Measurements from ENCODE around the gene GASK1A. TPM values are rescaled to one million over a fixed set of nuclear protein-coding genes. Genes with fewer than 3 reads are reported as not detected.

GASK1A gene
- total and polyA plus RNA-seq, 2 of the 4 experiments (the other 2 are of a cell fraction) = 0.18 to 0.19 TPM

- no peak overlapping the region for H4K5ac ChIP-seq (ENCODE audit: low read depth, low read length)
- in situ Hi-C loops (cut with MboI; ENCODE audit: low sequenced_read_pairs) = loop anchor here (25.0 kb wide), 1 partner anchor 1230 kb away; no protein-coding TSS in a partner anchor
- no peaks in the 10 kb centered on the region for H3K36me3 ChIP-seq (ENCODE audit: control insufficient read depth, insufficient read depth, low read length)
- ChIA-PET CTCF (no interaction called here), POLR2A (ENCODE audit: unreplicated experiment) (no interaction called here)
- H3K4me3 ChIP-seq (ENCODE audit: insufficient read depth, low read depth, low read length) = no peak overlapping the region
- no peaks in the 10 kb centered on the region for H4K20me1 ChIP-seq (ENCODE audit: insufficient read depth, low read length)
- H3K4ac ChIP-seq (ENCODE audit: low read depth, low read length) = no peak overlapping the region
- no peak overlapping the region for H3K9ac ChIP-seq (ENCODE audit: low read depth, low read length)
- dilution Hi-C loops (cut with HindIII; ENCODE audit: low sequenced_read_pairs, unreplicated experiment) = no loop called here
- no peak for ATAC-seq (ENCODE audit: low read depth)
- H2BK15ac ChIP-seq (ENCODE audit: low read depth, low read length) = no peak overlapping the region
- no peaks in the 10 kb centered on the region for H3K79me1 ChIP-seq (ENCODE audit: low read depth in 1 of 2, low read length in 2 of 2)
- H3K27me3 ChIP-seq (ENCODE audit: control insufficient read depth, insufficient read depth, low read length) = no peaks in the 10 kb centered on the region
- intact Hi-C loops (cut with micrococcal nuclease) = no loop called here
- no peak overlapping the region for H2BK120ac ChIP-seq (ENCODE audit: low read depth, low read length)
- H2AFZ ChIP-seq (replicated peaks; ENCODE audit: low read length, poor library complexity) = no peak overlapping the region
- no peak overlapping the region for H3K4me2 ChIP-seq (ENCODE audit: low read depth, low read length)
- no peak for DNase-seq
- no peak overlapping the region for H3K14ac ChIP-seq (replicated peaks; ENCODE audit: low read depth, low read length)
- no peaks in the 10 kb centered on the region for H3K4me1 ChIP-seq (ENCODE audit: control insufficient read depth, insufficient read depth, low read length)
- H2BK5ac ChIP-seq (ENCODE audit: low read depth, low read length, poor library complexity, severe bottlenecking) = no peak overlapping the region
- H2AK9ac ChIP-seq (replicated peaks; ENCODE audit: low read depth, low read length, poor library complexity) = no peak overlapping the region
- no peak overlapping the region for H3K56ac ChIP-seq (ENCODE audit: extremely low read depth, insufficient read depth, low read length)
- no peaks in the 10 kb centered on the region for H3K9me1 ChIP-seq (ENCODE audit: insufficient read depth, low read length)
- no peak overlapping the region for H4K91ac ChIP-seq (ENCODE audit: insufficient read depth, low read depth, low read length)
- no peak overlapping the region for H3K23ac ChIP-seq (ENCODE audit: low read depth, low read length)
- no peaks in the 10 kb centered on the region for H3K9me3 ChIP-seq (ENCODE audit: control insufficient read depth, insufficient read depth, low read length)
- BruUV-seq (replicated peaks) = no TSS peak
- H2BK20ac ChIP-seq (ENCODE audit: low read depth, low read length) = no peak overlapping the region
- no peak overlapping the region for H2AK5ac ChIP-seq (ENCODE audit: low read depth, low read length)
- no peak overlapping the region for H4K8ac ChIP-seq (ENCODE audit: low read depth in 2 of 2, low read length in 2 of 2)
- TF ChIP-seq, protein P1, sequence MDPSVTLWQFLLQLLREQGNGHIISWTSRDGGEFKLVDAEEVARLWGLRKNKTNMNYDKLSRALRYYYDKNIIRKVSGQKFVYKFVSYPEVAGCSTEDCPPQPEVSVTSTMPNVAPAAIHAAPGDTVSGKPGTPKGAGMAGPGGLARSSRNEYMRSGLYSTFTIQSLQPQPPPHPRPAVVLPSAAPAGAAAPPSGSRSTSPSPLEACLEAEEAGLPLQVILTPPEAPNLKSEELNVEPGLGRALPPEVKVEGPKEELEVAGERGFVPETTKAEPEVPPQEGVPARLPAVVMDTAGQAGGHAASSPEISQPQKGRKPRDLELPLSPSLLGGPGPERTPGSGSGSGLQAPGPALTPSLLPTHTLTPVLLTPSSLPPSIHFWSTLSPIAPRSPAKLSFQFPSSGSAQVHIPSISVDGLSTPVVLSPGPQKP (IDR thresholded peaks at IDR 0.05; ENCODE audit: borderline replicate concordance, low read depth, low read length) = no peak
- no peak for TF ChIP-seq RFX5 (IDR thresholded peaks at IDR 0.05; ENCODE audit: low read depth, low read length)
- TF ChIP-seq FOS (IDR thresholded peaks at IDR 0.05; ENCODE audit: low read depth, low read length) = no peak
- TF ChIP-seq CHD1 (IDR thresholded peaks at IDR 0.05; ENCODE audit: low read depth, low read length) = no peak
- H3K18ac ChIP-seq (ENCODE audit: low read depth, low read length) = no peak overlapping the region
- WGBS, 2 experiments (ENCODE audit: extremely low coverage in 2 of 2, insufficient read length in 1 of 2) = no CpG with 5 or more reads among the region's 3 CpGs
- no peak overlapping the region for H3K27ac ChIP-seq (ENCODE audit: insufficient read depth, low read length)
Measured at GRCh38 chr3:42957573-42957972, 21.5 kb upstream of the GASK1A start.

Measured in IMR-90 (cell line).